Measurements from ENCODE around the gene TCAF1.

TCAF1 gene

GRCh38 chr7:143901668-143902331, at the start of gene TCAF1:
Gene TCAF1 (minus strand): TSS chr7:143902176. CDS start chr7:143876608, 25,568 bp downstream.
- DNase-seq, result peak; percentile 86

GRCh38 chr7:143948733-143949132, 46.8 kb upstream of the TCAF1 start:
- DNase-seq, result no peak

DNA sequence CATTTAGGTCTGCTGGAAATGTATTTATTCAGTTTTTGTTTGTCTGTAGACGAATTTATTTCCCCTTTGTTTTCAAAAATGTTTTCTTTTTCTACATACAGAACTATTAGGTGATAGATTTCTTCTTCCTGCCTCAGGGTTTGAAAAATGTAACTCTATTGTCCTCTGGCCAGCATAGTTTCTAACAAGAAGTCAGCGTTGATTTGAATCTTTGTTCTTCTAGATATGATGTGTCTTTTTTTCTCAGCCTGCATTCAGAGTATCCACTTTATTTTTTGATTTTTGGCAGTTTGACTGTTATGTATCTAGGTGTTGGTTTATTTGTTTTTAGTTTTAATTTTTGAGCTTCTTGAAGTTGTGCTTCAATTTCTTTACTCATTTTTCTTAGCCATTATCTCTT, 45.1 kb upstream of the TCAF1 start:
- DNase-seq, result no peak

GRCh38 chr7:143945423-143945822, 43.4 kb upstream of the TCAF1 start:
- DNase-seq, result no peak

DNA sequence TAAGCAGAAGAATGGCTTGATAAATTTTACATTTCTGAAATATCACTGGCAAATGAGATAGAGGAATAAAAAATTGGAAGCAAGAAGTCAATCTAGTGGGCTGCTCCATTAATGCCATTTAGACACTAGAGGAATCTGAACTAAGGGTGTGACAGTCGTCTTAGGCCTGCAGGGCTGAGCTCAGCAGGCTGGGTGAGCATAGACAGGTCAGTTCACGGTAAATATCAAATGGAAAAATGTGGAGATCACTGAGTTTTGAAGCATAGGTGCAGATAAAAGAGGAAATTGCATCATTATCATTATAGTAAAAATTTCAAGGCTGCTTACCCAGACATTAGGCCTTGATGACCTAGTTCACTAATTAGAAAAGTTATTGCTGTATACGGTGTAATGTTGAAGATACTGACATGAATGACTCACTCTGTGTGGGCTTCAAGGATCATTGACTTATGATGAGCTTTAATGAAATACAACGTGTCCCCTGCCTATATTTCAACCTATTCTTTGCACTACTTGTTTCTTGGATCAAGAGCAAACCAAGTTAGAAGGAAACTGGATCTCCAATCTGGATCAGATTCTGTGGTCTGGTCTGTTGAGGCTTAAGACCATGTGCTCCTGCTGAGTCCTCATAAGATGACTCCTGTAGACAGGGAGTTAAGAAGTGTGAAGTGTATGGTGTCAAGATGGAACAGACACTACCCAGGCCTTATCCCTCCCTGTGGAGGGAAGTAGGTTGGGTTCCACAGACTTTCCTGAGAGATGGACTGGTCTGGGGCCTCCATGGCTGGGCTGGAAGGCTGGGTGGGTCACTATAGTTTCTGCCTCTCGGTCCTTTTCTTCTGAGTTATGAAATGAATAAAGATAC, 36.6 kb upstream of the TCAF1 start:
- DNase-seq, result no peak

DNA sequence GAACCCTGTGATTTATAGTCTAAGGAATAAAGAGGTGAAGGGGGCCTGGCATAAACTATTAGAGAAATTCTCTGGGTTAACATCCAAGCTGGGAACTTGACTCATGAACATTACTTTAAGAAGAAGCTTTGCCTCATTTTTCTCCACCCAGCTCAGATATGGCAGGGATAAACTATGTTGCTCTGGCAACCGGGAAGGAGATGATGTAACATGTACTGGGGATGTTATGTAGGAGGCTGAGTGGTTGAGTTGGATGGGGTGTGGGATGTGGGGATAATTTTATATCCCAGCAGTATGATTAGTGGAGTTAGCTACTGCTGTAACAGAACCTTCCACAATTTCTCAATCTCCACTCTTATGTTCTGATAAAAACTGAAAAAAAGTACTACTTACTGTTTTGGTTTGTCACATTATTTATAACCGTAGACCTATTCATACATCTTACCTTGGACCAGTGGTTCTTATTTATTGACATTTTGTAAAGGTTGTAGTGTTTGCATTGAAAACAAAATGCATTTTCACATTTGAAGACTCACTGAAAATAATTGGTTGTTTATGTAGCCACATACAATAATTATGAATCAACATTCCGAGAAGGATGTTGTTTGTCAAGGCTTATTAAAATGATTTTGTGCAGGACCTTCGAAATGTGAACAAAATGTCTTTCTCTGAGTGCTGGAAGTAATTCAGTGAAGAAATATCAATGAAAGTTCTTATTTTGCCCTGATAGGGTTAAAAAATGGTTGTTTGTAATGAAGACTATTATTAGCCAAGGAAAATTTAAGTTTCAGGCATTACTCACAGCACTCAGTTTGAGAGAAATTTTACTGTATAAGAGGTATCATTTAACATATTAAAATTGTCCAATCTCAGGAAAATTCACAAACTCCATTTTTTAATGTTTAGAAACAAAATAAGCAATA, 34.4 kb upstream of the TCAF1 start:
- peak; percentile 79 for DNase-seq

GRCh38 chr7:143934526-143935325, 32.8 kb upstream of the TCAF1 start, which contains the start of gene OR2F2:
Gene OR2F2 (plus strand): TSS chr7:143935233. CDS start chr7:143935233, 0 bp downstream.
- peak; percentile 59 for DNase-seq

DNA sequence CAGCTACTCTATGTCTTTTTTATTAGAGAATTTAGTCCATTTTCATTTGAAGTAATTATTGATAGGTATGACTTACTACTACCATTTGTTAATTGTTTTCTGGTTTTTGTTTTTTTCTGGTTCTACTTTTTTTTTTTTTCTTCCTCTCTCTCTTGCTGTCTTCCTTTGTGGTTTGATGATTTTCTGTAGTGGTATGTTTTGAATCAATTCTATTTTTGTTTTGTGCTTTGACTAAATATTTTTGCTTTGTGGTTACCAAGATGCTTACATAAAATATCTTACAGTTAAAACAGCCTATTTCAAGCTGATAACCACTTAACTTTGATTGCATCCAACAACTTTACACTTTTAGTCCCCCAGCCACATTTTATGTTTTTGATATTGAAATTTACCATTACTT, 29.8 kb upstream of the TCAF1 start:
- no peak for DNase-seq

GRCh38 chr7:143929224-143929920, 27.4 kb upstream of the TCAF1 start:
- DNase-seq, result no peak

- DNase-seq, result no peak
Observed at GRCh38 chr7:143924851-143925250, 22.9 kb upstream of the TCAF1 start.

DNA sequence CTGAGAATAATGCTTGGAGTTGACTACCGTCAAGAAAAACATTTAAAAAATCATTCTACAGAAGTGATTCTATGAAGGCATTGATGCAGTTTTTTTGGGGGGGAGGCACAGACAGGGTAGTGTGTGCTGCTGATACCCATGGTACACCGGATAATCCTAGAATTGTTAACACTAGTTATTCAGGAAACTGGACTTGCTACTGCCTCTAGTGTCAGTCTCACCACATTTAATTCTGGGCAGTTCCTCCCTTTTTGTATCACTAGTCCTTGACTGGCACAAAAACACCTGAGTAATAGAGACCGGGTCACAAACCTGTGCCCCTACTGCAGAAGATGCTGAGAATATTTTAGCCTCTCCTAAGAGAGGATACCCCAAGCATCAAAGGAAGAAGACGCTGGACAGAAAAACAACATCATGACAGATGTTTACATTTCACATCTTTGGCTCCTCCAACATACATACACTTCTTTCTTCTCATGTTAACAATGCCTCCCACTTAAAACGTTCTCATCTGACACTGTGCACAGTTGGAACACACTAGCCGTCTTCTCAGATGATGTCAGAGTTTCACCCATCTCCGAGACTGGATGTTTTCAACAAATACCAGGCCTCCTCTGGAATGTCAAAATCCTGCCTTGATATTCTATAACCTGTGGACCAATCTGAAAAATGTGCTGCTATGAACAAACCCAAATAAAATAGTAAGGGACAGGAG, 13.1 kb upstream of the TCAF1 start:
- no peak for DNase-seq

- DNase-seq, result no peak
Observed at GRCh38 chr7:143913945-143914615, 12.1 kb upstream of the TCAF1 start.

DNA sequence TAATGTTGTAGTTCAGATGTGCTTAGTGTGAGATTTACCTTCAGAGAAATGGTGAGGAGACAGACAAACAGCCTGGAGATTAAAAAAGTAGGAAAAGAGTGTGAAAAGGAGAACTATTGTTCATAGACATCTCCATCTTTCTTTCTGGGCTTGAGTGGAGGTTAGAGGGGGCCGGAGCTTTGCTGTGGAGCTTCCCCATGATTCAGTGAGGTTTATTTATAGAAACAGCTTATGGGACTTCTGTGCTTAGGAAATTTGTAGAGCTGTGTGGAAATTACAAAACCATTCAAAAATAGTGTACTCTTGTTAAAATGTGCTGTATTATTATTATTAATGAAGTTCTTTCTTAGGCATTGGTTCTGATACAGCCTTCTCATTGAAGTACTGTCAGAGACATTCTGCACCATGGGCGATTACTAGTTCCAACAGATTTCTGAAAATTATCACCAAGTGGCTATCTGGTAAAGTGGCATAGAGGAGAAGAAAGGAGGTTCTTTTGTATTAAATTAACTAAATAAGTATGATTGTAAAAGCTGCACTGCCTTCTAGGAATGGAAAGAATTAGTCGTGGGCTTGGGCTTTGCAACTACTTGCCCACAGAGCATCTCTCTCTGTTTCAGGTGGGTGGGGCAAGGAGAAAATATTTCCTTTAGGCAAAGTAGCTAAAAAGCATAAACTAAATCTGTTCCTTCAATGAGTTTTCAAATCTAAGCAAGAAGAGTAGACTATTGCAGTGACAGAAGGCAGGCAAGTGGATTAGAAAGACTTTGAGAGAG, 8.7 kb upstream of the TCAF1 start:
- DNase-seq, result no peak

- DNase-seq, result no peak
Observed at GRCh38 chr7:143909863-143910262, 7.9 kb upstream of the TCAF1 start.

DNA sequence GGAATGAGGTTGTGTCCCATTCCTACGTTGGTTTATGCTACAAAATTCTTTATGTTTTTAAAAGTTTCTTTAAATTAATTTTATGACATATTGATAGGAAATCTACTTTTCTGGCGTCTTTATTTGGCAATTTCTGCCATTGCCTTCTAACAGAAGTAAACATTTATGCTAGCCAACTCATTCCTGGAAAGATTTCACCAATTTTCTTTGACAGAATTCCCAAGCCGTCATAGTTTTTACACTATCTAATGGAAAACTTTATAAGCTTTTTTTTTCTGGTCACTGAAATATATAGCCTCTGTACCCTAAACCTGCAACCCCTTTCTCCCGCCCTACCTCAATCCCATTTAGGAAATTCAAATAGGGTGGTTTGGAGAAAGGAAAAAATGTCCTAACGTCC, 6.1 kb upstream of the TCAF1 start:
- no peak for DNase-seq

- no peak for DNase-seq
Observed at GRCh38 chr7:143906895-143907294, 4.9 kb upstream of the TCAF1 start.

DNA sequence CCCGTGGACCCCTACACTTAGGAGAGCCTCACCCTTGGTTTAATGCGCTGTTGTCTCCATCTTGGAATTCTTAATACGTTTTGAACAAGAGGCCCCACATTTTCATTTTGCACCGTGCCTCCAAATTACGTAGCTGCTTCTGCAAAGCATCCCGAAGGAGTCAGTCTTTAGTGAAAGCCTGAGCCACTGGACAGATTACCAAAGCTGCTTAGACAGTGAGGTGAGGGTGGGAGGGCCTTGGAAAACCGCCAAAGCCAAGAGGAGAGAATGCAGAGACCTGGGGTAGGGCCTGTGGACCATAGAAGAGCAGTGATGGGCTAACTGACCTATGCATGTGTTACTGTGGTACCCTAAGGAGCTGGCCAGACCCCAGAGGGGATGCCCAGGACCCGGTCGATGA, 4.2 kb upstream of the TCAF1 start:
- no peak for DNase-seq

- no peak for DNase-seq
Observed at GRCh38 chr7:143905509-143905908, 3.5 kb upstream of the TCAF1 start.

GRCh38 chr7:143902332-143902899, 440 bp upstream of the TCAF1 start:
- DNase-seq, result no peak
